Measurements from ENCODE around the gene KRTAP12-3. TPM values are rescaled to one million over a fixed set of nuclear protein-coding genes. Genes with fewer than 3 reads are reported as not detected.
A peak's percentile ranks its signal among the peaks of the same experiment; 100 is the strongest.

The KRTAP12-3 gene
- total and polyA plus RNA-seq, 5 donors from 2014 or later = not detected

DNA sequence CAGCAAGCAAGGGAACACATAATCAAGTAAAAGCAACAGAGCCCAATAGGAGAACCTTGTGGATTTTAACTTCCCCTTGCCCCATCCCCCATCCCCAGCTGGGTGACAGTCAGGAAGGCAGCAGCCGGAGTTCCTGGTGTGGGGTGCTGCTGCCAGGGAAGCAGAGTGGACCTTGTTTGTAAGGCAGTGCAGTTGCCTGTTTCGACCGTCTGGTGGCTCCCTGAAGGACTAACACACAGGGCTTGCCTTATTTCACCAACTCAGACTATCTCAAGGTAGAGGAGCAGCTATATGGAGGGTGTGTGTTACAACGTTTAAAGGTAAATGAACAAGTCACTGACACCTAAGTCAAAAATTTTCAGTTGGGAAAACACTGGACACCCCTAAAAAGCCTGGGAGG is 39.2 kb upstream of the KRTAP12-3 start:
- H3K27ac Mint-ChIP-seq = peak overlapping the region; percentile 81 to 97 (median 93)
- H3K36me3 Mint-ChIP-seq = peaks cover 17% of the 10 kb centered on the region
- peaks cover 24% of the 10 kb centered on the region for H3K4me1 ChIP-seq (ENCODE audit: control insufficient read depth, insufficient read depth, low read length, poor library complexity, severe bottlenecking)
- H3K4me3 ChIP-seq (ENCODE audit: low read depth, low read length) = peak overlapping the region; percentile 58
- H3K4me3 Mint-ChIP-seq = peak overlapping the region; percentile 51 to 81 (median 68)
- H3K27me3 Mint-ChIP-seq = no peaks in the 10 kb centered on the region
- DNase-seq (no peak), ATAC-seq (ENCODE audit: low read depth in 2 of 2) (peak; percentile 15)
- peaks cover 5 to 33% (median 18%) of the 10 kb centered on the region in 7 donors for H3K9me3 Mint-ChIP-seq
- H3K9me3 ChIP-seq (ENCODE audit: control insufficient read depth in 2 of 2, low read length in 2 of 2) = peaks cover 12 to 15% of the 10 kb centered on the region in 2 experiments
- peaks cover 17 to 54% (median 21%) of the 10 kb centered on the region in 4 donors for H3K4me1 Mint-ChIP-seq
- H3K36me3 ChIP-seq (ENCODE audit: control insufficient read depth, insufficient read depth, low read length) = no peaks in the 10 kb centered on the region
- H3K27me3 ChIP-seq (ENCODE audit: control insufficient read depth, insufficient read depth, low read length) = no peaks in the 10 kb centered on the region
- peak overlapping the region; percentile 70 for H3K27ac ChIP-seq (ENCODE audit: insufficient read depth, low read length, poor library complexity, severe bottlenecking)

DNA sequence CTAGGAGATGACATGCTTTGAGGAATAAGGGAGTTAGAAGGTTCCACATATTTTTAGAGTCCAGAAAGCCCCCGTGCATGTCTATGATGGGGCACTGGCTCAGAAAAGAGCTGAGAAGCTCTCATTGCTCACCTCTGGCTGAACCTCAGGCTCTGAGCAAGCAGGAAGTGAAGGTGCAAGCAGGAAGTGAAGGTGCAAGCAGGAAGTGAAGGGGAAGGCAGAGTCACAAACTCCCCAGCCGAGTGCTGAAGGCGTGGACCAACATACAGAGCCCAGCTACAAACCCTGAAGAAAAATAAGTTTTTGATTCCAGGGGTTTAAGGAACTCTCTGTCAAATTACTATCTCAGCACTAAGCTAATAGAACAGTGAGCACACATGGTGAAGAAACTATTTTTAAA is 38.8 kb upstream of the KRTAP12-3 start:
- Mint-ChIP-seq H3K36me3 (peaks cover 20% of the 10 kb centered on the region), H3K27me3 (no peaks in the 10 kb centered on the region), H3K9me3 (peaks cover 5 to 37% (median 22%) of the 10 kb centered on the region in 7 donors), H3K27ac (peak overlapping the region; percentile 81 to 97 (median 93)), H3K4me1 (peaks cover 19 to 54% (median 21%) of the 10 kb centered on the region in 4 donors), H3K4me3 (peak overlapping the region; percentile 51 to 81 (median 68))
- peak overlapping the region; percentile 70 for H3K27ac ChIP-seq (ENCODE audit: insufficient read depth, low read length, poor library complexity, severe bottlenecking)
- peak; percentile 98 to 100 for ATAC-seq (ENCODE audit: low read depth in 2 of 2)
- DNase-seq = peak; percentile 32 to 85 (median 76)
- peaks cover 24% of the 10 kb centered on the region for H3K4me1 ChIP-seq (ENCODE audit: control insufficient read depth, insufficient read depth, low read length, poor library complexity, severe bottlenecking)
- H3K36me3 ChIP-seq (ENCODE audit: control insufficient read depth, insufficient read depth, low read length) = no peaks in the 10 kb centered on the region
- peak overlapping the region; percentile 58 for H3K4me3 ChIP-seq (ENCODE audit: low read depth, low read length)
- H3K9me3 ChIP-seq (ENCODE audit: control insufficient read depth in 2 of 2, low read length in 2 of 2) = peaks cover 16 to 19% of the 10 kb centered on the region in 2 experiments
- H3K27me3 ChIP-seq (ENCODE audit: control insufficient read depth, insufficient read depth, low read length) = no peaks in the 10 kb centered on the region

DNA sequence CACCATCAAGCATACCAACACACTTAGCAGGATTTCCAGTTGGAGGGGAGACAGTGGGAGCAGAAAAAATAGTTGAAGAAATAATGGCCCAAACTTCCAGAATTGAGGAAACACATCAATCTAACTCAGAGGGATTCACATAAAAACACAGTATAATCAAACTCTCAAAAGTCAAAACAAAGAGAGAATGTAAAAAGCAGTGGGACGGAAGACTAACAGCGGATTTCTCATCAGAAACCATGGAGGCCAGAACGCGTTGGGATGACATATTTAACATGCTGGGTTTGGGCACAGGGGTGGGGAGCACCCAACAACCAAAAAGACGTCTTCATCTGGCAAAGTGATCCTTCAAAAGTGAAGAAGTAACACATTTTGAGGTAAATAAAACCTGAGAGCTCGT is 37.8 kb upstream of the KRTAP12-3 start:
- H3K9me3 Mint-ChIP-seq = peaks cover 5 to 45% (median 30%) of the 10 kb centered on the region in 7 donors

DNA sequence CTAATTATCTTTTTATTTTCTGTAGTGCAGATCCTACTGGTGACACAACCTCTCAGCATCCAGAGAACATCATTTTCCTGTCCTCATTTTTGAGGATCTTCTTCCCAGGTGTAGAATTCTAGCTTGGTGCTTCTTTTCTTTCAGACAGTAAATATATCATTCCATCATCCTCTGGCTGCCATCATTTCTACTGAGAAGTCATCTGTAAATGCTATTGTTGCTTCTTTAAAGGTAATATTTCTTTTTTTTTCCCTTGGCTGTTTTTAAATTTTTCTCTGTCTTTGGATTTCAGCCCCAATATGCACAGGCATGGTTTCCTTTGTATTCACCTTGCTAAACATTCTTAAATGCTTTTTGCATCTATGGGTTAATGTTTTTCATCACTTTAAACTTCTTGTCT is 34.2 kb upstream of the KRTAP12-3 start:
- peaks cover 5% of the 10 kb centered on the region for H3K27me3 Mint-ChIP-seq
- H3K36me3 ChIP-seq (ENCODE audit: control insufficient read depth, insufficient read depth, low read length) = no peaks in the 10 kb centered on the region
- peaks cover 20% of the 10 kb centered on the region for H3K36me3 Mint-ChIP-seq
- H3K9me3 Mint-ChIP-seq = peaks cover 5 to 45% (median 30%) of the 10 kb centered on the region in 7 donors
- H3K27ac Mint-ChIP-seq = no peak overlapping the region
- no peak overlapping the region for H3K4me3 Mint-ChIP-seq
- H3K4me1 ChIP-seq (ENCODE audit: control insufficient read depth, insufficient read depth, low read length, poor library complexity, severe bottlenecking) = peaks cover 11% of the 10 kb centered on the region
- no peak overlapping the region for H3K4me3 ChIP-seq (ENCODE audit: low read depth, low read length)
- H3K4me1 Mint-ChIP-seq = peaks cover 15 to 27% (median 19%) of the 10 kb centered on the region in 4 donors
- DNase-seq = no peak
- H3K9me3 ChIP-seq (ENCODE audit: control insufficient read depth in 2 of 2, low read length in 2 of 2) = peaks cover 25 to 28% of the 10 kb centered on the region in 2 experiments
- no peaks in the 10 kb centered on the region for H3K27me3 ChIP-seq (ENCODE audit: control insufficient read depth, insufficient read depth, low read length)
- H3K27ac ChIP-seq (ENCODE audit: insufficient read depth, low read length, poor library complexity, severe bottlenecking) = no peak overlapping the region
- ATAC-seq (ENCODE audit: low read depth in 2 of 2) = no peak

More for the DNA sequence above, 37.8 kb upstream of the KRTAP12-3 start:
- Mint-ChIP-seq H3K4me1 (peaks cover 20 to 50% (median 22%) of the 10 kb centered on the region in 4 donors), H3K4me3 (peak overlapping the region in 2 of 4 donors; percentile 29 to 31), H3K27me3 (peaks cover 3% of the 10 kb centered on the region), H3K36me3 (peaks cover 20% of the 10 kb centered on the region), H3K27ac (peak overlapping the region in 2 of 3 donors; percentile 44 to 81)
- no peak for ATAC-seq (ENCODE audit: low read depth in 2 of 2)
- Histone ChIP-seq H3K36me3 (ENCODE audit: control insufficient read depth, insufficient read depth, low read length) (no peaks in the 10 kb centered on the region), H3K27ac (ENCODE audit: insufficient read depth, low read length, poor library complexity, severe bottlenecking) (no peak overlapping the region), H3K9me3 (ENCODE audit: control insufficient read depth in 2 of 2, low read length in 2 of 2) (peaks cover 25 to 28% of the 10 kb centered on the region in 2 experiments), H3K4me1 (ENCODE audit: control insufficient read depth, insufficient read depth, low read length, poor library complexity, severe bottlenecking) (peaks cover 24% of the 10 kb centered on the region), H3K27me3 (ENCODE audit: control insufficient read depth, insufficient read depth, low read length) (no peaks in the 10 kb centered on the region), H3K4me3 (ENCODE audit: low read depth, low read length) (no peak overlapping the region)
- no peak for DNase-seq

DNA sequence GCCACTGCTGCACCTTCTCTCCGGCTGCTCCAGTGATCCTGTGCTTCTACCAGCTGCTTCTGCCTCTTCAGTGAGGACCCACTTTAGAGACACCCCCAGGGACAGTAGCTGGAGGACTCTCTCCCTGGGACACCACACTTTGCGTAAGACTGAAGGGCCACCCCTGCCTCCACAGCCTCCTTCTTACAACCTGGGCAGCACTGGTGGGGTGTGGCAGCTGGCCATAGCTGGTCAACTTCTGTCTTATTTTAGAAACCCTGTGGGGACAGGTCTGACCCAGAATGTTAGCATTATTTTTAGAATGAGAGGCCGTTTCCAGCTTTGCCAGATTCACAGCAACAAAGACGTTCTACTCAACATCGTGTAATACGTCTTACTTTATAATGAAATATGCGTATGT is 32.0 kb upstream of the KRTAP12-3 start:
- Histone ChIP-seq H3K27ac (ENCODE audit: insufficient read depth, low read length, poor library complexity, severe bottlenecking) (no peak overlapping the region), H3K27me3 (ENCODE audit: control insufficient read depth, insufficient read depth, low read length) (no peaks in the 10 kb centered on the region), H3K4me3 (ENCODE audit: low read depth, low read length) (no peak overlapping the region), H3K9me3 (ENCODE audit: control insufficient read depth in 2 of 2, low read length in 2 of 2) (peaks cover 21 to 33% of the 10 kb centered on the region in 2 experiments), H3K4me1 (ENCODE audit: control insufficient read depth, insufficient read depth, low read length, poor library complexity, severe bottlenecking) (peaks cover 17% of the 10 kb centered on the region), H3K36me3 (ENCODE audit: control insufficient read depth, insufficient read depth, low read length) (no peaks in the 10 kb centered on the region)
- peaks cover 16% of the 10 kb centered on the region for H3K36me3 Mint-ChIP-seq
- H3K27ac Mint-ChIP-seq = no peak overlapping the region
- peaks cover 5 to 25% (median 8%) of the 10 kb centered on the region in 4 donors for H3K4me1 Mint-ChIP-seq
- peaks cover 5 to 34% (median 27%) of the 10 kb centered on the region in 7 donors for H3K9me3 Mint-ChIP-seq
- H3K27me3 Mint-ChIP-seq = peaks cover 5% of the 10 kb centered on the region
- ATAC-seq (ENCODE audit: low read depth in 2 of 2) (no peak), DNase-seq (no peak)
- H3K4me3 Mint-ChIP-seq = no peak overlapping the region

DNA sequence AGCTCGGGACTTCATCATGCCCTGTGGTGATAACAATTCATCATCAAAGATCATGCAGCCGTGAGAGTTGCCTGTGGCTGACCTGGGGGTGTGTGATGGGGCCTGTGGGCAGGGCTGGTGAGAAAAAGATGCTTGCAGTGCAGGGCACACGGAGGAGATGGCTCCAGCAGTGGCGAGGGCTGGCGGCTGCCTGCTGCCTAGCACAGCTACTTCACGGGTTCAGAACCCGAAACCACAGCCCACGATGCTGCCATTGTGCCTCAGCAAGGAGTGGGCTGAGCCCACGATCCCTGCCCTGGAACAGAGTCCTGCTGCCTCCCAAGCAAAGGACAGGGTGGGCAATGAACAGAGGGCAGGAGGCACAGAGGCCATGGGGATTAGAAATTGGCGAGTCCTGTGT is 31.5 kb upstream of the KRTAP12-3 start:
- H3K27me3 ChIP-seq (ENCODE audit: control insufficient read depth, insufficient read depth, low read length) = no peaks in the 10 kb centered on the region
- no peak overlapping the region for H3K4me3 ChIP-seq (ENCODE audit: low read depth, low read length)
- no peaks in the 10 kb centered on the region for H3K36me3 ChIP-seq (ENCODE audit: control insufficient read depth, insufficient read depth, low read length)
- DNase-seq = no peak
- no peak overlapping the region for H3K27ac ChIP-seq (ENCODE audit: insufficient read depth, low read length, poor library complexity, severe bottlenecking)
- peaks cover 9% of the 10 kb centered on the region for H3K27me3 Mint-ChIP-seq
- H3K27ac Mint-ChIP-seq = no peak overlapping the region
- H3K4me3 Mint-ChIP-seq = no peak overlapping the region
- H3K9me3 ChIP-seq (ENCODE audit: control insufficient read depth in 2 of 2, low read length in 2 of 2) = peaks cover 24 to 38% of the 10 kb centered on the region in 2 experiments
- ATAC-seq (ENCODE audit: low read depth in 2 of 2) = no peak
- H3K9me3 Mint-ChIP-seq = peaks cover 3 to 39% (median 31%) of the 10 kb centered on the region in 7 donors
- peaks cover 17% of the 10 kb centered on the region for H3K4me1 ChIP-seq (ENCODE audit: control insufficient read depth, insufficient read depth, low read length, poor library complexity, severe bottlenecking)
- peaks cover 16% of the 10 kb centered on the region for H3K36me3 Mint-ChIP-seq
- peaks cover 5 to 29% (median 12%) of the 10 kb centered on the region in 4 donors for H3K4me1 Mint-ChIP-seq

DNA sequence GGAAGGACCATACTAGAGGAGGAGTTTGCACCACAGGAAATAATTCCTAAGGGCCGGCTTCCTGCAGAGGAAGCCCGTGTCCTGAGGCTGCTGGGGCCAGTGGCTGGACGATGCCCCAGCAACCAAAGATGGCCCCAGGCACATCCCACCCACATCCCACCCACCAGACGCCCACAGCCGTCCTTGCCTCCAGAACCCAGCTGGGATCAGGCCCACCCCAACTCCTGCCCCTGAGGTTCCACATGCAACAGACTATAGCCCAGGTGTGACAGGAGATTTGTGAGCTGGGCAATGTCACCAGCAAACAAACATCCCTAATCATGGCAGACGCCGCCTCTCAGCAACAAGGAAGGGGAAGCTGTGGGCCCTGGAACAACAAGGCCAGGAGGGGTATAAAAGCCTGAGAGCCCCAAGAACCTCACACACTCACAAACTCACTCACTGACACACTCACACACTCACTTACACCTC is 31.0 kb upstream of the KRTAP12-3 start, which contains the start of gene KRTAP10-9:
TSS of gene KRTAP10-9 (plus strand) at position 421 of the 471 bp plus-strand sequence. CDS start 79 bp downstream, outside the sequence.
- Histone ChIP-seq H3K4me1 (ENCODE audit: control insufficient read depth, insufficient read depth, low read length, poor library complexity, severe bottlenecking) (peaks cover 17% of the 10 kb centered on the region), H3K27ac (ENCODE audit: insufficient read depth, low read length, poor library complexity, severe bottlenecking) (no peak within 1 kb of the TSS), H3K27me3 (ENCODE audit: control insufficient read depth, insufficient read depth, low read length) (no peaks in the 10 kb centered on the region), H3K4me3 (ENCODE audit: low read depth, low read length) (no peak within 1 kb of the TSS), H3K36me3 (ENCODE audit: control insufficient read depth, insufficient read depth, low read length) (no peaks in the 10 kb centered on the region), H3K9me3 (ENCODE audit: control insufficient read depth in 2 of 2, low read length in 2 of 2) (peaks cover 27 to 43% of the 10 kb centered on the region in 2 experiments)
- peaks cover 5 to 29% (median 12%) of the 10 kb centered on the region in 4 donors for H3K4me1 Mint-ChIP-seq
- H3K9me3 Mint-ChIP-seq = peaks cover 3 to 42% (median 31%) of the 10 kb centered on the region in 7 donors
- no peak within 1 kb of the TSS for H3K4me3 Mint-ChIP-seq
- peak within 1 kb of the TSS in 2 of 3 donors; percentile 66 to 75 for H3K27ac Mint-ChIP-seq
- peaks cover 10% of the 10 kb centered on the region for H3K27me3 Mint-ChIP-seq
- DNase-seq (no peak), ATAC-seq (ENCODE audit: low read depth in 2 of 2) (no peak)
- peaks cover 16% of the 10 kb centered on the region for H3K36me3 Mint-ChIP-seq
